Measurements from ENCODE around the gene CCL7.
"Not testable (repeated sequence)": the region's sequence is repeated elsewhere in the genome, so short reads cannot be mapped to it uniquely, and the experiment has no call there.

Gene CCL7

GRCh38 chr17:34269969-34270368, at the start of gene CCL7:
CCL7 (plus strand) TSS chr17:34270221; CDS start chr17:34270291, 70 bp downstream.
- no peak for DNase-seq (ENCODE audit: low spot score)

GRCh38 chr17:34220752-34221395, 49.1 kb upstream of the CCL7 start:
- no peak for DNase-seq (ENCODE audit: low spot score)

GRCh38 chr17:34221411-34221810, 48.6 kb upstream of the CCL7 start:
- DNase-seq (ENCODE audit: low spot score): no peak

- no peak for DNase-seq (ENCODE audit: low spot score)
These were observed 47.1 kb upstream of the CCL7 start for GRCh38 chr17:34222722-34223497.

DNA sequence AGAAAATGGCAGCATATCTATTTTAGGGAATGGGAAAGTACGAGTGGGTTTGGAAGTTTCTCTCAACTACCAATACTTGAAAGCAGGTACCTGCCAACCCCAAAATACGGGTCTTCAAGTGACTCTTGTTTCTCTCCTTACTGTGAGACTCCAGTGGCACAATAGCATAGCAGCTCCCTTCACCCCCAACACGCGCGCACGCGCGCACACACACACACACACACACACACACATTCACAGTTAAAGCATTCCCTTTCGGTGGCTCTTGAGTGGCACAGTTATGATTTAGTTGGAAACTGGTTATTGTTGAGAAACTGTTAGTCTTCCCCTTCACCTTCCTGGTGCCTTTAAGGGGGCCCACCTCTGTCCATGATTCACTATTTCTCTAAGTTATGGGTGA, 45.0 kb upstream of the CCL7 start:
- DNase-seq (ENCODE audit: low spot score): no peak

DNA sequence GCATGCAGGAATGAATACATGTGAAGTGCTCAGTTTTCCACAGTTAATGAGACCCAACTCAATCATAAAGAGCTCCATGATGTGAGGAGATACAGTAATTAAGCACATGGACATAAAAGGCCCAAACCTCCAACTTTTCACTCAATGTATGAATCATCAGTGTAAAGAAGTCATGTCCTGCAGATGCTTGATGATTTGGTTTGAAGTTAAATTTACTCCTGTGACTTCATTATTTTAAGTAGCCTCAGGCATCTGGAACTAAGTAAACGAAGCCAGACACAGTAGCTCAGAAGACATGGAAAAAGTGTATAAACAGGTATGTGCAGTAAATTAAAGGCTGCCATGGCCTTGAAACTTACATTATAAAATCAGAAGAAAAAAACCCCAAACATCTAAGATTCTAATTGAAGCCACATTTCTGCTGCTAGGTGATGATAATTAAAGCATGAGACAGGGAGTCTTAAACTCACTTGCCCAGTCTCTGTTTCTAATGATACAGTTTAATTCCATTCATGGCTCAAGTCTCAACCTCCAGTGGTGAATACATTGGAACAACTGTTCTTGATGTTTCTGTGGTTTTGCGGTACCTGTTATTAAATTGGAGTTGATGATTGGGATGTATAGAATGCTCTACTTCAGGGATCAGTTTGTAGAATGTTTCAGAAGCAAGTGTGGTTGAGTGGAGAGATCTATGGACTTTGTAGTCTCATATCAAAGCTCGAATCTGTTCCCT, 43.8 kb upstream of the CCL7 start:
- DNase-seq (ENCODE audit: low spot score): no peak

DNA sequence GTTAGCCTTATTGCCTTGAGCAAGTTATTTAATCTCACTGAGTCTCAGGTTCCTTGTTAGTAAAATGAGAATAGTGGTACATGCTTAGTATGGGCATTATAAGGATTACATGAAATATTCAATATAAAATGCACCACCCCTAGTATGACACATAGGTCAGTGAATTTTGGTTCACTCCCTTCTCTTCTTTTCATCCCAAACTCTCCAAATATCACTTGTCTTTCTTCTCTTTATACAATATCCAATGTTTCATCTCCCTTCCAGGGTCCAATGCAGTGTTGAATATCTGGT, 43.3 kb upstream of the CCL7 start:
- DNase-seq (ENCODE audit: low spot score): no peak

DNA sequence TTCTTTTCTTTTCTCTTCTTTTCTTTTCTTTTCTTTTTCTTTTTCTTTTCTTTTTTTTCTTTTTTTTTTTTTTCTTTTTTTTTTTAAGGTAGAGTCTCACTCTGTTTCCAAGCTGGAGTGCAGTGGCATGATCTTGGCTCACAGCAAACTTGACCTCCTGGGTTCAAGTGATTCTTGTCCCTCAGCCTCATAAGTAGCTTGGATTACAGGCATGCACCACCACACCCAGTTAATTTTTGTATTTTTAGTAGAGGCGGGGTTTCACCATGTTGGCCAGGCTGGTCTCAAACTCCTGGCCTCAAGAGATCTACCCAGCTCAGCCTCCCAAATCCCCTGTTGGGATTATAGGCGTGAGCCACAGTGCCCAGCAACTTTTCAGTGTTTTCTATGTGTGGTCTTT, 42.7 kb upstream of the CCL7 start:
- not testable (repeated sequence) for DNase-seq (ENCODE audit: low spot score)

GRCh38 chr17:34227707-34228106, 42.3 kb upstream of the CCL7 start:
- DNase-seq (ENCODE audit: low spot score): no peak

DNA sequence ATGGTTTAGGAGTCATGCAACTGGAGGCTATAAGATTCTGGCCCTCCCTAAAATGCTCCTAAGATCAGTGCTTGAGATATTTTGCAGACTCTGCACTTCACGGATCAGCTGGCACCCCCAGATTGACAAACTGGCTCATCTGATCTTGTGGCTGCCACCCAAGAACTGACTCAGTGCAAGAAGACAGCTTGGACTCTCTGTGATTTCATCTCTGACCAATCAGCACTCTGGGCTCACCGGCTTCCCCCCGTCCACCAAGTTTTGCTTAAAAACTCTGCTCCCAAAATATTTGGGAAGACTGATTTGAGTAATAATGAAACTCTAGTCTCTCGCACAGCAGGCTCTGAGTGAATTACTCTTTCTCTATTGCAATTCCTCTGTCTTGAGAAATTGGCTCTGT, 41.2 kb upstream of the CCL7 start:
- DNase-seq (ENCODE audit: low spot score): no peak

DNA sequence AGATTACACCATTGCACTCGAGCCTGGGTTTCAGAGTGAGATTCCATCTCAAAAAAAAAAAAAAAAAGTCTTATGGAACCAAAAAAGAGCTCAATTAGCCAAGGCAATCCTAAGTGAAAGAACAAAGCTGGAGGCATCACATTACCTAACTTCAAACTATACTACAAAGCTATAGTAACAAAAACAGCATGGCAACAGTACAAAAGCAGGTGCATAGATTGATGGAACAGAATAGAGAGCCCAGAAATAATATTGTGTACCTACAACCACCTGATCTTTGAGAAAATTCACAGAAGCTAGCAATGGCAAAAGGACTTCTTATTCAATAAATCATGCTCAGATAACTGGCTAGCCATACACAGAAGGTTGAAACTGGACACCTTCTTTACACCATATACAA, 39.7 kb upstream of the CCL7 start:
- no peak for DNase-seq (ENCODE audit: low spot score)

- no peak for DNase-seq (ENCODE audit: low spot score)
These were observed 35.4 kb upstream of the CCL7 start for GRCh38 chr17:34234616-34235015.

GRCh38 chr17:34235389-34236028, 34.5 kb upstream of the CCL7 start:
- no peak for DNase-seq (ENCODE audit: low spot score)

- no peak for DNase-seq (ENCODE audit: low spot score)
These were observed 33.6 kb upstream of the CCL7 start for GRCh38 chr17:34236281-34236892.

DNA sequence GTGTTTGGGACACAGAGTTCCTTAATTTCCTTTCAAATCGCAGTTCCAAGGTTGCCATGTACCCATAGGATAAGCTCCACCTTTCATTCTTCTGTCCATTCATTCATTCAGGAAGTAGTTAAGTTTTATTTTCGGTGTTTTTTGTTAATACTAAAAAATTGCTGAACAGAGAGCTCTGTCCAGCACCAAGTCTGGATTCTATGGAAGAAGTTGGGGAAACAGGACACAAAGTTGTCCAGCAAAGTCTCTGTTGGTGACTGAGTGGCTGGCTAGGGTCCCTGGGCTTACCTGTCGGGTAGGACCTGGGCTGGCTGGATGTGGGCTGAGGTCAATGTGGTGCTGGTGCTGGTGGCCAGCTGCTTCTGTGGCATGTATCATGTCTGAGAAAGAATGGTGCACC, 32.6 kb upstream of the CCL7 start:
- DNase-seq (ENCODE audit: low spot score): no peak

DNA sequence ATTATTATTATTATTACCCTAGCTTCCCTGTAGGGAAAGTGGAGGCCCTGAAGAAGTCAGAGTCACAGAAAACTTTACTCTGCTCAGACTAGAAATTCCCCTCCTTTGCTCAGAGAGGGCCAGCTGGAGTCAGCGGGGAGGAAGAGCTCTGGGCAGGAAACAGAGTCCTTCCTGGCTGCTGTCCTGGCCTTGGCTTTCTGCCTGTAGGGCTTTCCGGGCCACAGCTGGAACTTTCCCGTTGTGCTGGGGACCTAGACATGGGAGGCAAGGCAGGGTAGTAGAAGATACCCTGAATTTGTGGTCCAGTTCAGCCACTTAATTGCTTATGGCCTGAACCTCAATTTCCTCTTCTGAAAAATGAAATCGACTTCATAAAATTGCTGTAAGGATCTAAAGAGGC, 29.0 kb upstream of the CCL7 start:
- DNase-seq (ENCODE audit: low spot score): no peak

DNA sequence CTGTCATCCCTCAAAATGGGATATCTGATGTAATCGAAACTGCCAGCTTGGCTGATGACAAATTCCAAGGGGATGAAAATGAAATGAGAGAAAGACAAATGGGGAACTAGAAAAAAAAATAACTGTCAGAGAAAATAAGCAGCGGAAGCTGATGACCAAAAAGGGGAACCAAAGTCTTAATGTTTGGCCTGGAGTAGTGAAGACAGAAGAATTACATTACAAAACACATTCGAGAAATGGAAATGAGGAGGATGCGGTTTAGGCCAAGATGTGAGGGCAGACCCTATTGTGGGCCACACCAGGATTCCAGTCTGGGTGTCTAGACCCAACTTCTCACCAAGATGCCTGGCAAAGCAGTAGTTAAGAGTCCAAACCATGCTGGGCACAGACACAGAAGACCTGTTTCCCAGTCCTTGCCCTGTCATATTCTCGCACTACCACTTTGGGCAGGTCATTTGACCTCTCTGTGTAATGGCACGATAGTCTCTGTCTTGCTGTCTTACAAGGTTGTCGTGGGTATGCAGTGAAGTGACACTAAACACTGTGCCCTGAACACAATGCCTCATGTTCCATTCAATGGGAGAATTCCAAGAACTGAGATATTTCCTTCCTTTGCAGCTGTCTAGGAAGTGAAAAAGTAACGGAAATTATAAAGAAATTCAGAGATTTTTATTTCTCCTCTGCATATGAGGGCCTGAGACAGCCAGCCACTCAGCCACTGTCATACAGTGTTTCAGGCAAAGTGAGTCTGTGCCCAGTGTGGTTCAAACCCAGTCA, 27.2 kb upstream of the CCL7 start:
- DNase-seq (ENCODE audit: low spot score): no peak

- DNase-seq (ENCODE audit: low spot score): no peak
These were observed 26.4 kb upstream of the CCL7 start for GRCh38 chr17:34243364-34244320.

DNA sequence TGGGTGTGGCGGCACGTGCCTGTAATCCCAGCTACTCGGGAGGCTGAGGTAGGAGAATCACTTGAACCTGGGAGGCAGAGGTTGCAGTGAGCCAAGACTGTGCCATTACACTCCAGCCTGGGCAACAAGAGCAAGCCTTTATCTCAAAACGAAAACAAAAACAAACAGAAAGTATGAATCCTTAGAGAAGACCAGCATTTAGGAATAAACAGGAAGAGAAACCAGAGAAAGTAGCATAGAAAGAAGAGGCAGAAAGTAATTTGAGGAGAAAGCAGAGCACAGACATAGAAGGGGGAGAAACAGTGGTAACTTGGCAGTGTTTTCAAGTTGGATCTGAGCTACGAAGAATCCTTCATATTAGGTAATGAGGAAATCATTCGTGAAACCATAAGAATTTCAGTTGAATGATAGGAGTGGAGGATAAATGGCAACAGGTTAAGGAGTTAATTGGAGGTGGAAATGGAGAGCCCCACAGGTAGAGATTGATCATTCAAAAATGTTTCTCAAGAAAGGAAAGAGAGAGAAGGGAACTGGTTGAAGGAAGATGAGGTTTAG, 24.6 kb upstream of the CCL7 start:
- no peak for DNase-seq (ENCODE audit: low spot score)

- no peak for DNase-seq (ENCODE audit: low spot score)
These were observed 23.6 kb upstream of the CCL7 start for GRCh38 chr17:34246446-34246845.

Data from AG08396 (cell line).